Skin epidermis (tissue), 12 donors: ENCODE data around the gene TRIM14.
A peak's percentile ranks its signal among the peaks of the same experiment; 100 is the strongest.
"Not testable (repeated sequence)": the region's sequence is repeated elsewhere in the genome, so short reads cannot be mapped to it uniquely, and the experiment has no call there.

Source experiments
- H3K27ac ChIP-seq, 21 experiments: fragments of 200-600 bp; sonication (generic) in 11 of 21; one replicate each; pipeline ENCODE4 v1.5.0; 2020; ENCODE audit warnings: mild to moderate bottlenecking in 3 of 21, inconsistent platforms in 2 of 21, moderate library complexity in 2 of 21
- H3K4me3 ChIP-seq, 7 experiments: fragments of 200-600 bp; sonication (generic) in 2 of 7; one replicate each; pipeline ENCODE4 v1.5.0; 2020; ENCODE audit warnings: inconsistent platforms in 2 of 7, mild to moderate bottlenecking in 2 of 7, moderate library complexity in 1 of 7

TRIM14 gene

DNA sequence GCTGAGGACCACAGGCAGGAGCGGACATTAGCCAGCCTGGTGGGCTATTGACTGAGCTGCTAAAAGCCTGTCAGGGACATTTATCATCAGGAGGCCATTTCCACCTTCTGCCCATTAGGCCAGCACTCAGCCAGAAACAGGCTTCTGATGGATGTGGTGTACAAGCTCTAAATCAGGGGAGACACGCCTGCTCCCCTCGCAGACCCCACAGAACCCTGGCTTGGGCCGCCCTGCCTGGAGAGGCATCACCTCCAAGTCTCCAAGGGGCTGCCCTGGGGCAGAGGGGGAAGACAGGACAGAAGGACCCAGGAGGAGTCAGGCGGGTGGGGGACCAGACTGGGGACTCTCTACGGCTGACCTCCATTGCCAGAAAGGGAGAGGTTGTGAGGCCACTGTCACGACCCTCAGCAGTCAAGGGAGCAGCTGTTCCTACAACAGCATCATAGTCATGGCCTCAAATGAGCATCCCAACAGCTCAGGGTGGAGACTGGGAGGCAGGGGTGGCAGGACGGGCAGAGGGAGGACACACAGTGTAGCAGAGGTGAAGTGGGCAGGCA lies 24.0 kb upstream of the TRIM14 start:
- Histone ChIP-seq H3K4me3 (no peak overlapping the region), H3K27ac (peak overlapping the region in 6 of 21 experiments; percentile 9 to 47 (median 38))

DNA sequence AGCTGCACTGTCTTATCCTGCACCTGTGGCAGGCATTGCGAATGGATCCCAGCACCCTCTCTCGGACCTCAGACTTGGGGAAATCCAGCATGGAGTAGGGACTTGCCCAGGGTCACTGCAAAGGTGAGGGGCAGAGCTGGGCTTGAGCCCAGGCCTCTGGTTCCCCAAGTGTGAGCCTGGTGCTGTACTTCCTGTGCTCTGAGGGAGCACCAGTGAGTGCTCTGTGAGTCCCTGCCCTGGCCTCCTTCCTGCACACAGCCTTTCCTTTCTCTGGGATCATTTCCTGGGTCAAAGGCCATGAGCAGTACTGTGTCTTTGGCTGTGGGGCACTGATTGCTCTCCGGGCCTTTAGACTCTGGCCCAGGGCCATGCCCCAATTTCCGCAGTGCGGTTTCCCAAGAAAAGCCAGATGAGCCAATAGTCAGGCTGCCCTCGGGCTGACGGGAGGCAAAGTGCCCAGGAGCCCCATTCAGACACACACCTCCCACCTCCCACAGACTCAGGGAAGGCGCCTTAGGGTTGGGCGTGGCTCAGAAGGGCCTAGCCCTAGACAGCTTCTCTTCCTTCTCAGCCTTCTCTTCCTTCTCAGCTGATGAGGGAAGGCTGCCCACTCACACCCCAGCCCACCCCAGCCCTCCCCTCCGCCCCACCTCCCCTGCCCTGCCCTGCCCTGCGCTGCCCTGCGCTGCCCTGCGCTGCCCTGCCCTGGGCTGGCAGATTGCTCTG lies 23.3 kb upstream of the TRIM14 start:
- peak overlapping the region in 7 of 21 experiments; percentile 9 to 47 (median 38) for H3K27ac ChIP-seq
- H3K4me3 ChIP-seq, result no peak overlapping the region

DNA sequence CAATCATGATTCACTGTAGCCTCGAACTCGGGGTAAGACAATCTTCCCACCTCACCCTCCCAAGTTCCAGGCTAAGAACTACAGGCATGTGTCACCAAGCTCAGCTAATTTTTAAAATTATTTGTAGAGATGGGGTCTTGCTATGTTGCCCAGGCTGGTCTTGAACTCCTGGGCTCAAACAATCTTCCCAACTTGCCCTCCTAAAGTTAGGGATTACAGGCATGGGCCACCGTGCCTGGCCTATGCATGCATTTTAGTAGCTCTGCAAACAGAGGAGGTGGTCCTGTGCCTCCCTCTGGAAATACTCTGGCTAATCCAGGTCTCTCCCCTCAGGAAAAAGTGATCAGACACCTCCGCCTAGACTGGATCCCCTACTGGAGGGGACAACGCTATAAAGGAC lies 21.5 kb upstream of the TRIM14 start:
- no peak overlapping the region for H3K27ac ChIP-seq
- no peak overlapping the region for H3K4me3 ChIP-seq

DNA sequence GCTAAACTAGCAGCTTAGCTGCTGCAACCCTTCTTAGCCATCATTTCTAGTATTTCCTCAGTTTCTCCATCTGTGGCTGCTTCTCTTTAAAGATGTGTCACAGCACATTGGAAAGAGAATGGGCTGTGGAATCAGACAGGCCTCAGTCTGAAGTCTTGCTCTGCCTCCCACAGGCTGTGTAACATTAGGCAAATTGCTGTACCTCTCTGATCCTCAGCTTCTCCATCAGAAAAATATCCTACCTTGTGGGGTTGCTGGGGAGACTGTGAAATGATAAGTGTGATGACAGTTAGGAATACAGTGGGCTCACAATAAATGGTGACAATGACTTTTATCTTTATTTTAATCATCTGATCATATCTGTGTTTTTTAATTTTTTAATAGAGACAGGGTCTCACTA lies 17.5 kb upstream of the TRIM14 start:
- Histone ChIP-seq H3K27ac (no peak overlapping the region), H3K4me3 (no peak overlapping the region)

DNA sequence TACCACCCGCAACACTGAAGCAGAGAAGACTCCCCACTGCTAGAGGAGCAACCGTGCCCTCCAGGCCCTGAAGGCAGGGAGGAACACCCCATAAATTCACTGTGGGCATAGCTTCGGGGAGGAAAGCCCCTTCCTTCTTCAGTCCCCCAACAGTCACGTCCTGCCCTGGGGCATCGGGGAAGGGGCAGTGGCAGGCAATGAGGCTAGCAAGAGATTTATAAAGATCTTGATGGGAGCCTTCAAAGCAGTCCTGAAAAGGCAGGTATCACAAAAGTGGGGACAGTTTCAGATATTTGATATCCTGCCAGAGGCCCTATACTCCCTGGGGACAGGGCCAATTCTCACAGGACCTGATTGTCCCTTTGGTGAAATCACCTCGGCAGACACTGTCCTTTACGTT lies 16.9 kb upstream of the TRIM14 start:
- Histone ChIP-seq H3K4me3 (no peak overlapping the region), H3K27ac (no peak overlapping the region)

DNA sequence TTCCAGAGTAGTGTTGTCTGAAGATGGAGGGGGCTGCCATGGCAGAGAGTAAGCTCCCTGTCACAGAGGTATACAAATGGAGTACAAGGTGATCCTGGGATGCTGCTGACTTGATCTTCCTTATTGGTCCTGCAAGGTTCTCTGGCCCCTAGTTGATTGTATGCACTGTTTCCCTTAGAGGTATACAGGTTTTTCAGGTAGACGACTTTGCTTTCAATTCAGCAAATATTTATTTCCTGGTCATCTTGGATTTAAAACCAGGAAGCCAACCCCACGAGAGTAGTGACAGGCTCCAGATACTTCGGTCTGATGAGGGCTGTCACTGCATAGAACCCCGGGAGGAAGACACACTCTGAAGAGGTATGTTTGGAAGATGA lies 16.5 kb upstream of the TRIM14 start:
- Histone ChIP-seq H3K27ac (no peak overlapping the region), H3K4me3 (no peak overlapping the region)

DNA sequence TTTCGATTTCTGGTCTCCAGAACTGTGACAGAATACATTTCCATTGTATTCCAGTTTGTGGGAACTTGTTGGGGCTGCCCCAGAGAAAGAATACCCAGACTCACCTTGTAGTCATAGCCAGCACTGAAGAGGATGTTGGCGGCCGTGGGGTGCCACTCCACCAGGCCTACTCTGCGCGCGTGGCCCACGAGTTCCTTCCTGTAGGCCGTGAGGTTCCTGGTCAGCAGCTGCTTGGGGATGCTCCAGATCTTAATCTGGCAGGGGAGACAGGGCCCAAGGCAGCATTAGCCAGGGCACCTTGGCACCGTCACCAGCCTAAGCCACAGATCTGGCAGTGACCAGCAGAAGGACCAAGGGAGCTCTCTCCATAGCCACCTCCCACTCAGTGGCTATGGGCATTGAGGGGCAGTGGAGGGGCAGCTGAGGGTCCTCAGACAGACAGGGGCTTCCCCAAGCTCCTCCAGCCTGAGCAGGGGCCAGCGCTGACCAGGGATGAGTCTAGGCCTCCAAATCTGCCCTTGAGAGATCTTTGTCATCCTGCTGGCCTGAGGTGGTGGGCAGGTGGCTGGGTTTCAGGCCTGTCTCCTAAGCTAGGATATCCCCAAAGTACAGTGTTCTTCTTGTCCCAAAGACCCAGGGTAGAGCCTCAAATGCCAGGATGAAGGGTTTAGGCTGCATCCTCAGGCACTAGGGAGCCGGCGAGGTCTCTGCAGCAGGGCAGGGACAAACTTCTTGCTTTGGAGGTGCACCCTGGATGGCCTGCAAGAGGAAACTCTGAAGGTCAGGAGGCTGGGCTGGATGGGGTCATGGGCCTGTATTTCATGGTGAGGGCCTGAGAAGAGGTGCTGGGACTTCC lies 15.9 kb upstream of the TRIM14 start:
- H3K27ac ChIP-seq, result no peak overlapping the region
- H3K4me3 ChIP-seq, result no peak overlapping the region

DNA sequence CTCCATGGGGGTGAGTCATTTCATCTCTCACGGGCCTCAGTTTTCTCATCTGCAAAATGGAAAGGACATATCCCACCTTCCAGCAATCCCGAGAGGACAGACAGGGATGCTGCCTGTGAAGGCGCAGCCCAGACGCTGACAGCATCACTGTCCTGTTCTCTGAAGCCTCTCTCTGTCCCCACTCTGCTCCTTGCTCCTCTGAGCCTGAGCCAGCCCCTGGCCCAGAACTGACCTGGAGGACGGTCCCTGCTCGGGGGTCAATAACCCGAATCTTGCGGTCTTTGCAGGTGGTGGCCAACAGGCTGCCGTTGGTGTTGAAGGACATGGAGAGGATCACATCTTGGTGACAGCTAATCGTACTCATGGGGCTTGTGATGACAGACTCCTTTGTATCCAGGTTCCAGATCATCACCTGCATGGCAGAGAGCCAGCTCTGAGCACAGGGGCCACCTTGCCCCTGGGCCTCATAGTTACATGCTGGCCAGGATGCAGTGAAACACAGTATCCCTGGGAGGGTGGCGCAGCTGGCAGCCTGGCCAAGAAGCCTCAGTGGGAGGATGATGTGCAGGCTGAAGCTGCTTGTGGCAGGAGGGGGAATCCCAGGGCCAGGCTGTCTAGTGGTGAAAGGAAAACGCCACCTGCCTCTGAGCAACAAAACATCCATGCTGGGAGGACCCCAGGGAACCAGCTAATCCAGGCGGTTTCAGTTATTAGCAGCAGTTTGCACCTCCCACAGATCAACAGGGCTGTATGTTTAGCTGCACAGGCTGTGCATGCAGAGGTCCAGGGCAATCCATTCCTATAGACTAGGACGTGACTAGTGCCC lies 14.0 kb upstream of the TRIM14 start:
- no peak overlapping the region for H3K27ac ChIP-seq
- H3K4me3 ChIP-seq, result no peak overlapping the region

DNA sequence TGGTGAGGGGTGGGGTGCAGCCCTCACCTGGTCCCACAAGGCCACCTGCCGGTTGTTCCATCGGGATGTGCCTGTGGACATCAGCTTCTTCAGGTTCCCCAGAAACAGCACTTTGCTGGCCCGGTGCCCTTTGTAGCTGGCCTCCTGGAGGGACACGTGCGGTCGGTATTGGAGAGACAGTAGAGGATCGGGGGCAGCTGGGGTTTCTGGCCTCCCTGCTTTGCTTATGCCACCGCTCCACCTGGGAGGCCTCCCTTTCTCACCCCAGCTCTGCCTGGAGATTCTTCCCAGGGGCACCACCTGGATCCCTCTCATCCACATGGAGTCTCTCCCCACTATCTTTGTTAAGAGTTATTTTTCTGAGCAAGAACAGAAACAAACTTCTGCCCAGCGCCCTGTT lies 13.1 kb upstream of the TRIM14 start:
- Histone ChIP-seq H3K27ac (no peak overlapping the region), H3K4me3 (no peak overlapping the region)

DNA sequence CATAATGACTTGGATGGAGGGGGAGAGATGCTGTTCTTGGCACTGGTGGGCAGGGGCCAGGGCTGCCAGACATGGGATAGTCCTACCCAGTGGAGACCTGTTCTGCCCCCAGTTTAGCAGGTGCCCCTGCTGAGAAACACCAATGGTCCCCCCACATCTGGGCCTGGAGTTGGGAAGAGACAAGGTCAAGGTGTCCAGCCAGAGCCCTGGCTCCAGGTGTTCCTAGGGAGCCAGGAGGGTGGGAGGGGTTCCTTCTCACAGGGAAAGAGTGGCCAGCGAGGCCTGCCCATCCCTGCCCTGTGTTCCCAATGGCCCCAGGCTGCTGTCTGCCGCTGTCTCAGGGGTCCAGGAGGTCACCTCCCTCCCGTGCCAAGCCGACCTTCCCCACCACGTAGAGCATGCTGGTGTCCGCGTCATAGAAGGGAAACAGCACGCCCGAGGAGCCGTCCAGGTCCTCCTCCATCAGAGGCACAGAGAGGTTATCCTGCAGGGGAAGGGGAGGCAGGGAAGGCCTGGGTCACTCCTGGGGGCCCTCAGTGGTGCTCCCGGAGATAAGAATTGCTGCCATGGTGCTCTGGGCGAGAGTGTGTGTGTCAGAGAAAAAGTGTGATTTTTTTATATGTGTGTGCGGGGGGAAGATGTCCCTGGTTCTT lies 11.7 kb upstream of the TRIM14 start:
- H3K4me3 ChIP-seq, result no peak overlapping the region
- H3K27ac ChIP-seq, result no peak overlapping the region

DNA sequence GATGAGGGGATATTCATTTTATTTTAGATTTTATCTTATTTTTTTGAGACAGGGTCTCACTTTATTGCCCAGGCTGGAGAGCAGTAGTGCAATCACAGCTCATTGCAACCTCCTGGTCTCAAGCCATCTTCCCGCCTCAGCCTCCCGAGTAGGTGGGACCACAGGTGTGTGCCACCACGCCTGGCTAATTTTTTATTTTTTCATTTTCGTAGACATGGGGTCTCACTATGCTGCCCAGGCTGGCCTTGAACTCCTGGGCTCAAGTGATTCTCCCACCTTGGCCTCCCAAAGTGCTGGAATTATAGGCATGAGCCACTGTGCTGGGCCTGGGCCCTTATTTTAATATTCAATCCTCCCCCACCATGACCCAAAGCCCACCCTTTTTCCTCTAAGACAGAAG lies 11.0 kb upstream of the TRIM14 start:
- H3K4me3 ChIP-seq, H3K27ac ChIP-seq: not testable (repeated sequence)

DNA sequence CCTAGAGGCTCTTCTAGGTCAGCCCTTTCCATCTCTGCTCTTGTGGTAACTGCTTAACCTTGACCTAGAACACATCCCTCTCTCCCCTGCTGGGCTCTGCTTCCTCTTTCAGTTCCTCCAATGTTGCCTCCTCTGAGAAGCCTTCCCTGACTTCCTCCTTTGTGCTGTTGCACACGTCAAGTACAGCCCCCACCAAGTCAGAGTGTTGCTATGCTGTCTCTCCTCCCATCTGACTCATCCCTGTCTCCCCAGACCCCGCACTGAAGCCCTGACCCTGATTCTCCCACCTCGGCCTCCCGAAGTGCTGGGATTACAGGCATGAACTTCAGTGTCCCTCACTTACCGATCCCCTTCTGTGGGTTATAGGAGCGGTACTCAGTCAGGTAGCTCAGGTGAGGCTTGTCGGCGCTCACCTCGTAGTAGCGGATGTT lies 10.4 kb upstream of the TRIM14 start:
- H3K27ac ChIP-seq, result peak overlapping the region in 1 of 21 experiments; percentile 0
- H3K4me3 ChIP-seq, result no peak overlapping the region

DNA sequence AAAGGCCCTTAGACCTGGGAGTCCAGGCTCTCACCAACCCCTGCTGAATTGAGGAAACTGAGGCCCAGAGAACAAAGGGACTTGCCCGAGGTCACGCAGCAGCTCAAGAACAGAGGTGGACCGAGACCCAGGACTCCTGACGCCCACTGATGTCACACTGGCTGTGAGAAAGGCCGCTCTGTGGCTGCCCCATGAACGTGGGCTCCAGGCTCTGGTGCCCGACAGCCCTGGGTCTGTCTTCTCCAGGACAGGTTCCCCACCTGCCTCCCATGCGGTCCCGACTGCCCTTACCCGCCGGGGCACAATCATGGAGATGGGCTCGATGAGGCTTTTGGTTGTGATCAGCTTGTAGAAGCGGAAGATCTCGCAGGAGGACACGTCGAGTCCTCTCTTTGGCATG lies 9.3 kb upstream of the TRIM14 start:
- Histone ChIP-seq H3K4me3 (no peak overlapping the region), H3K27ac (no peak overlapping the region)

DNA sequence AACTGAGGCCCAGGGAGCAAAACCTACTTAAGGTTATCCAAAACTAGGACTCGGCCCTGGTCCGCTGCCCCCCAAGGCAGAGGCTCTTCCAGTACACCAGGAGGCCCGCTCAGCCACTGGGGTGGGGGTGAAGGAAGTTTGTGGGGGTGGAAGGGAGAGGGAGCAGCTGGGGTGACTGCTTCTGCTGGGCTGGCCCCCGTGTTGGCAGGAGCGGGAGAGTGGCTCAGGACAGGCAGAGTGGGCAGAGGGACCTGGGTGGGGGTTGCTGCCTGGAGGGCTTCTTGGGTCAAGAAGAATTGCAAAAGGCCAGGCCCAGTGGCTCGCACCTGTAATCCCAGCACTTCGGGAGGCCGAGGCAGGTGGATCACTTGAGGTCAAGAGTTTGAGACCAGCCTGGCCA lies 8.2 kb upstream of the TRIM14 start:
- H3K4me3 ChIP-seq, result no peak overlapping the region
- no peak overlapping the region for H3K27ac ChIP-seq

DNA sequence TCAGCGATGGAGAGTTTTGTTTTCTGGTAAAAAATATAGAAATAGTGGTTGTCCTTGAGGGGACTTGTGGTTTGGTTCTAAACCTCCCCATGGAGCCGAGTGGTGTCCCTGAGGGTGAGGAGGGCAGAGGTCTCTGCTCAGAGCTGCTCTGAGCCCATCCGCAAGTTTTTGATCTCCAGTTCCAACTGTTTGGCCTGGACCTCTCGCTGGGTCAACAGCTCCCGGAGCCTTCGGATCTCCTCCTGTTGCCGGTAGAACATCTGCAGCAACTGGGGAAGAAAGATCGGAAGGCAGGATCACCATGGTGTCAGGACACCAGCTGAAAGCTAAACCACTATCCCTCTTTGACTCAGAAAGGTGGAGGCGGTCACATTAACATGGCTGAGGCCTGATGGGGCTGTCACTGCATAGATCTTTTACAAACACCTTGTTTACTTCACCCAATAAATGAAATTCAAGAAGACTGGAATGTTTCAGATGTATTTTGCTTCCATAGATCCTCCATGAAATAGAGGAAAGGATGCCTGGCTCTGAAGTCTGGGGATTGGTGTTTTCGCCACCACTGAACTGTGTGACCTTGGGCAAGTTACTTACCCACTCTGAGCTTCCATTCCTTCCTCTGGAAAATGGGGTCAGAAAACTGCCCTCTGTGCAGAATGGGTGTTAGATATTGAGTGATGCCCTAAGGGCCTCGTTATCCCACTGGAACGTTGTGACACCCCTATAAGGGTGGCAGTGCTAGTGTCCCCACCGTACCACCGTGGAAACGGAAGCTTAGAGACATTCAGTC lies 5.8 kb upstream of the TRIM14 start:
- Histone ChIP-seq H3K4me3 (no peak overlapping the region), H3K27ac (no peak overlapping the region)

DNA sequence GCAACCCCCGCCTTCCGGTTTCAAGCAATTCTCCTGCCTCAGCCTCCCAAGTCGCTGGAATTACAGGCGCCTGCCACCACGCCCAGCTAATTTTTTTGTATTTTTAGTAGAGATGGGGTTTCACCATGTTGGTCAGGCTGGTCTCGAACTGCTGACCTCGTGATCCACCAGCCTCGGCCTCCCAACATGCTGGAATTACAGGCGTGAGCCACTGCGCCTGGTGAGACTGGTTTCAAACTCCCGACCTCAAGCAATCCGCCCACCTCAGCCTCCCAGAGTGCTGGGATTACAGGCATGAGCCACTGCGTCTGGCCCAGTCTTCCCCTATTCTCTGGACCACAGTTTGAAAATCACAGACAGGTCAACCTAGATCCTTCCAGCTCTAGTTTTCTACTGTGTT lies 5.1 kb upstream of the TRIM14 start:
- H3K4me3 ChIP-seq, H3K27ac ChIP-seq: not testable (repeated sequence)

DNA sequence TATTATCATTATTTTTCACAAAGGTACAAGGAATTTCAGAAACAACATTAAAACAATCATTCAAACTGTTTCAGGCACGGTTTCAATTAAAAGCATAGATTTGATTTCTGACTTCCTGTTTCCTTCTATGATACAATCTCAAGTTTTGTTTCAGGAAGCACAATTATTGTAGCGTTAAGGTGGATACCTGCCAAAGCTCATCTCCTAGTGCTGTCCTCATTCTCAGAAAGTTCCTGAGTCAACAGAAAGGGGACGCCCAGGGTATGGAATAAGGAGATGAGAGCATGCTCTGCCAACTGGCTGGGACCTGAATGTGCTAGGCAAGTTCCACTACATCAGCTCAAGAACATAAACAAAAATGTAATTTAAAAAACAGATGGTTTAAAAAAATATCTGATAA lies 2.0 kb upstream of the TRIM14 start:
- H3K27ac ChIP-seq, result peak overlapping the region in 10 of 21 experiments; percentile 35 to 95 (median 77)

DNA sequence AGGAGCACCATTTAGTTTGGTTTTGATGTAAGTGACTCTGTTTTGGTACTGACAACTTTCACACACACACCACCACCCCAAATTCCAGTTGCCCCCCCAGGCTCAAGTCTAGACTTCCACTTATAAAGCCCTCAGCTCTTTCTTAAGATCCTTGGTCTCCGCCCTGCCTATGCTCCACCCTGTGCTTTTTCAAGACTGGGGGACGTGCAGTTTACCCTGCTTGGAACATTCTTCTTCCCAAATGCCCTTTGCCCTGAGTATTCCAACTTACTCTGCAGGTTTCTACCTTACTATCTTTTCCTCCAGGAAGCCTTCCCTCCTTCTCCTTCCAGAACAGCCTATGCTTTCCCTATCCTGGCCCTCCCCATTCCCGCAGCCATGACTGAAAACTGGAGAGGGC lies 1.5 kb upstream of the TRIM14 start:
- Histone ChIP-seq H3K4me3 (no peak overlapping the region), H3K27ac (peak overlapping the region in 17 of 21 experiments; percentile 2 to 95 (median 65))

More for the DNA sequence above, 2.0 kb upstream of the TRIM14 start:
- H3K4me3 ChIP-seq, result no peak overlapping the region
